ENCODE measurements around the gene NUDT22. TPM values are rescaled to one million over a fixed set of nuclear protein-coding genes. Genes with fewer than 3 reads are reported as not detected.

The NUDT22 gene
- polyA plus RNA-seq, 1 donor (not counting 4 experiments of a cell fraction or from before 2014, with no cell fraction given): 31.1 TPM

- H3K36me3 ChIP-seq (ENCODE audit: control insufficient read depth in 2 of 2, extremely low read depth in 1 of 2, insufficient read depth in 2 of 2, low read length in 2 of 2): peaks cover 23 to 31% of the 10 kb centered on the region in 2 experiments
- no peak overlapping the region for H3K4me3 ChIP-seq (ENCODE audit: control insufficient read depth in 2 of 3, extremely low read depth in 1 of 3, insufficient read depth in 2 of 3, low read depth in 1 of 3, low read length in 3 of 3)
- H3K27ac ChIP-seq (ENCODE audit: control insufficient read depth, insufficient read depth, low read length): no peak overlapping the region
- no peaks in the 10 kb centered on the region for H3K9me3 ChIP-seq (ENCODE audit: control insufficient read depth, low read depth, low read length)
- peaks cover 14% of the 10 kb centered on the region for H4K20me1 ChIP-seq (ENCODE audit: control insufficient read depth, extremely low read depth, insufficient read depth, low read length)
- H2AFZ ChIP-seq (ENCODE audit: control insufficient read depth, low read length): no peak overlapping the region
- no peaks in the 10 kb centered on the region for H3K4me1 ChIP-seq (ENCODE audit: control insufficient read depth, extremely low read depth, insufficient read depth, low read length)
- TF ChIP-seq EZH2 (IDR thresholded peaks at IDR 0.05; ENCODE audit: low read length): no peak
- TF ChIP-seq CTCF (optimal IDR thresholded peaks at IDR 0.05 in 1 of 3, IDR thresholded peaks at IDR 0.05 in 1 of 3, conservative IDR thresholded peaks at IDR 0.05 in 1 of 3; ENCODE audit: extremely low read depth in 1 of 3, insufficient read depth in 2 of 3, low read length in 3 of 3): no peak
- DNase-seq (ENCODE audit: low read depth, low spot score) (no peak), FAIRE-seq (no peak)
- no peak overlapping the region for H3K4me2 ChIP-seq (ENCODE audit: control insufficient read depth, extremely low read depth, insufficient read depth, low read depth, low read length)
- H3K27me3 ChIP-seq (ENCODE audit: control insufficient read depth, extremely low read depth, insufficient read depth, low read length): no peaks in the 10 kb centered on the region
- H3K9ac ChIP-seq (ENCODE audit: control insufficient read depth, extremely low read depth, insufficient read depth, low read length): no peak overlapping the region
- H3K9me1 ChIP-seq (ENCODE audit: control insufficient read depth, extremely low read depth, insufficient read depth, low read length): no peaks in the 10 kb centered on the region
- dilution Hi-C loops (cut with MboI; ENCODE audit: extremely low pct_ligation_motif_present, low sequenced_read_pairs): no loop called here
- H3K79me2 ChIP-seq (ENCODE audit: control insufficient read depth, insufficient read depth, low read length): no peaks in the 10 kb centered on the region
These were observed 17.8 kb upstream of the NUDT22 start for GRCh38 chr11:64208086-64208795.

- H3K79me2 ChIP-seq (ENCODE audit: control insufficient read depth, insufficient read depth, low read length): no peaks in the 10 kb centered on the region
- H3K36me3 ChIP-seq (ENCODE audit: control insufficient read depth in 2 of 2, extremely low read depth in 1 of 2, insufficient read depth in 2 of 2, low read length in 2 of 2): peaks cover 16 to 24% of the 10 kb centered on the region in 2 experiments
- H3K9ac ChIP-seq (ENCODE audit: control insufficient read depth, extremely low read depth, insufficient read depth, low read length): no peak overlapping the region
- no peak overlapping the region for H3K27ac ChIP-seq (ENCODE audit: control insufficient read depth, insufficient read depth, low read length)
- no peaks in the 10 kb centered on the region for H3K9me1 ChIP-seq (ENCODE audit: control insufficient read depth, extremely low read depth, insufficient read depth, low read length)
- no peaks in the 10 kb centered on the region for H3K9me3 ChIP-seq (ENCODE audit: control insufficient read depth, low read depth, low read length)
- DNase-seq (ENCODE audit: low read depth, low spot score) (no peak), FAIRE-seq (no peak)
- dilution Hi-C loops (cut with MboI; ENCODE audit: extremely low pct_ligation_motif_present, low sequenced_read_pairs): no loop called here
- no peaks in the 10 kb centered on the region for H3K27me3 ChIP-seq (ENCODE audit: control insufficient read depth, extremely low read depth, insufficient read depth, low read length)
- H3K4me3 ChIP-seq (ENCODE audit: control insufficient read depth in 2 of 3, extremely low read depth in 1 of 3, insufficient read depth in 2 of 3, low read depth in 1 of 3, low read length in 3 of 3): no peak overlapping the region
- H3K4me2 ChIP-seq (ENCODE audit: control insufficient read depth, extremely low read depth, insufficient read depth, low read depth, low read length): no peak overlapping the region
- H3K4me1 ChIP-seq (ENCODE audit: control insufficient read depth, extremely low read depth, insufficient read depth, low read length): no peaks in the 10 kb centered on the region
- no peak overlapping the region for H2AFZ ChIP-seq (ENCODE audit: control insufficient read depth, low read length)
- H4K20me1 ChIP-seq (ENCODE audit: control insufficient read depth, extremely low read depth, insufficient read depth, low read length): peaks cover 8% of the 10 kb centered on the region
- TF ChIP-seq EZH2 (IDR thresholded peaks at IDR 0.05; ENCODE audit: low read length) (no peak), CTCF (optimal IDR thresholded peaks at IDR 0.05 in 1 of 3, IDR thresholded peaks at IDR 0.05 in 1 of 3, conservative IDR thresholded peaks at IDR 0.05 in 1 of 3; ENCODE audit: extremely low read depth in 1 of 3, insufficient read depth in 2 of 3, low read length in 3 of 3) (no peak)
These were observed 17.1 kb upstream of the NUDT22 start for GRCh38 chr11:64208796-64209562.
